SIG-M5 treated with dmso at 0.1 percent for 504 hours (cell line): ENCODE measurements around the gene AUTS2.

ENCODE experiments used
- DNase-seq: peaks from one replicate; lab custom pipeline; 2025; ENCODE audit not compliant: unreplicated experiment; lab: John Stamatoyannopoulos, UW

The AUTS2 gene

GRCh38 chr7:69684369-69685292 is 86.4 kb downstream of the AUTS2 start:
- no peak for DNase-seq

- DNase-seq = no peak
These were observed 87.0 kb downstream of the AUTS2 start for GRCh38 chr7:69685293-69685631.

GRCh38 chr7:69686366-69686765 is 88.1 kb downstream of the AUTS2 start:
- DNase-seq = no peak

- no peak for DNase-seq
These were observed 89.6 kb downstream of the AUTS2 start for GRCh38 chr7:69687739-69688433.

- no peak for DNase-seq
These were observed 92.1 kb downstream of the AUTS2 start for GRCh38 chr7:69690329-69690728.

- DNase-seq = no peak
These were observed 93.1 kb downstream of the AUTS2 start for GRCh38 chr7:69691327-69691726.

- no peak for DNase-seq
These were observed 93.5 kb downstream of the AUTS2 start for GRCh38 chr7:69691734-69692133.

GRCh38 chr7:69692611-69693010 is 94.3 kb downstream of the AUTS2 start:
- DNase-seq = no peak

GRCh38 chr7:69693042-69693441 is 94.8 kb downstream of the AUTS2 start:
- DNase-seq = no peak

- DNase-seq = no peak
These were observed 97.8 kb downstream of the AUTS2 start for GRCh38 chr7:69696054-69696591.

GRCh38 chr7:69696686-69697685 is 98.7 kb downstream of the AUTS2 start:
- no peak for DNase-seq

- no peak for DNase-seq
These were observed 100.0 kb downstream of the AUTS2 start for GRCh38 chr7:69698109-69698825.

GRCh38 chr7:69699931-69700330 is 101.7 kb downstream of the AUTS2 start:
- no peak for DNase-seq

GRCh38 chr7:69700331-69700730 is 102.1 kb downstream of the AUTS2 start:
- DNase-seq = no peak

- no peak for DNase-seq
These were observed 103.0 kb downstream of the AUTS2 start for GRCh38 chr7:69701288-69701687.

GRCh38 chr7:69702357-69702756 is 104.1 kb downstream of the AUTS2 start:
- DNase-seq = no peak

- DNase-seq = no peak
These were observed 104.8 kb downstream of the AUTS2 start for GRCh38 chr7:69703099-69703498.

GRCh38 chr7:69706070-69706469 is 107.8 kb downstream of the AUTS2 start:
- no peak for DNase-seq

GRCh38 chr7:69708857-69709256 is 110.6 kb downstream of the AUTS2 start:
- DNase-seq = no peak

GRCh38 chr7:69710768-69711438 is 112.6 kb downstream of the AUTS2 start:
- no peak for DNase-seq
